Measurements from ENCODE around the gene STIM1. TPM values are rescaled to one million over a fixed set of nuclear protein-coding genes. Genes with fewer than 3 reads are reported as not detected.

The STIM1 gene
- total RNA-seq, 6 experiments from 2014 or later = 36.4 to 48.0 (median 40.5) TPM

- Histone ChIP-seq H3K27ac (peak overlapping the region in 2 of 3 donors; percentile 95 to 99), H3K36me3 (no peaks in the 10 kb centered on the region), H3K27me3 (no peaks in the 10 kb centered on the region), H3K4me3 (peak overlapping the region; percentile 74 to 96 (median 89)), H3K9me3 (no peaks in the 10 kb centered on the region), H3K4me1 (peaks cover 0 to 36% (median 15%) of the 10 kb centered on the region in 4 donors)
- intact Hi-C loops (cut with DNase I) = loop anchor here (5.0 to 10.0 kb wide), 3 partner anchors 80 to 220 kb away; no protein-coding TSS in a partner anchor
- DNase-seq (no peak), ATAC-seq (no peak)
- no peak for TF ChIP-seq POLR2A (IDR thresholded peaks at IDR 0.05)
- TF ChIP-seq, protein P1, sequence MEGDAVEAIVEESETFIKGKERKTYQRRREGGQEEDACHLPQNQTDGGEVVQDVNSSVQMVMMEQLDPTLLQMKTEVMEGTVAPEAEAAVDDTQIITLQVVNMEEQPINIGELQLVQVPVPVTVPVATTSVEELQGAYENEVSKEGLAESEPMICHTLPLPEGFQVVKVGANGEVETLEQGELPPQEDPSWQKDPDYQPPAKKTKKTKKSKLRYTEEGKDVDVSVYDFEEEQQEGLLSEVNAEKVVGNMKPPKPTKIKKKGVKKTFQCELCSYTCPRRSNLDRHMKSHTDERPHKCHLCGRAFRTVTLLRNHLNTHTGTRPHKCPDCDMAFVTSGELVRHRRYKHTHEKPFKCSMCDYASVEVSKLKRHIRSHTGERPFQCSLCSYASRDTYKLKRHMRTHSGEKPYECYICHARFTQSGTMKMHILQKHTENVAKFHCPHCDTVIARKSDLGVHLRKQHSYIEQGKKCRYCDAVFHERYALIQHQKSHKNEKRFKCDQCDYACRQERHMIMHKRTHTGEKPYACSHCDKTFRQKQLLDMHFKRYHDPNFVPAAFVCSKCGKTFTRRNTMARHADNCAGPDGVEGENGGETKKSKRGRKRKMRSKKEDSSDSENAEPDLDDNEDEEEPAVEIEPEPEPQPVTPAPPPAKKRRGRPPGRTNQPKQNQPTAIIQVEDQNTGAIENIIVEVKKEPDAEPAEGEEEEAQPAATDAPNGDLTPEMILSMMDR (IDR thresholded peaks at IDR 0.05) = no peak
- 29% methylated on average over 4 of the region's 7 CpGs for WGBS (ENCODE audit: insufficient coverage, low coverage, low lambda C conversion rate, missing lambda C conversion rate)
Observed at GRCh38 chr11:3854660-3854976, 846 bp upstream of the STIM1 start.

DNA sequence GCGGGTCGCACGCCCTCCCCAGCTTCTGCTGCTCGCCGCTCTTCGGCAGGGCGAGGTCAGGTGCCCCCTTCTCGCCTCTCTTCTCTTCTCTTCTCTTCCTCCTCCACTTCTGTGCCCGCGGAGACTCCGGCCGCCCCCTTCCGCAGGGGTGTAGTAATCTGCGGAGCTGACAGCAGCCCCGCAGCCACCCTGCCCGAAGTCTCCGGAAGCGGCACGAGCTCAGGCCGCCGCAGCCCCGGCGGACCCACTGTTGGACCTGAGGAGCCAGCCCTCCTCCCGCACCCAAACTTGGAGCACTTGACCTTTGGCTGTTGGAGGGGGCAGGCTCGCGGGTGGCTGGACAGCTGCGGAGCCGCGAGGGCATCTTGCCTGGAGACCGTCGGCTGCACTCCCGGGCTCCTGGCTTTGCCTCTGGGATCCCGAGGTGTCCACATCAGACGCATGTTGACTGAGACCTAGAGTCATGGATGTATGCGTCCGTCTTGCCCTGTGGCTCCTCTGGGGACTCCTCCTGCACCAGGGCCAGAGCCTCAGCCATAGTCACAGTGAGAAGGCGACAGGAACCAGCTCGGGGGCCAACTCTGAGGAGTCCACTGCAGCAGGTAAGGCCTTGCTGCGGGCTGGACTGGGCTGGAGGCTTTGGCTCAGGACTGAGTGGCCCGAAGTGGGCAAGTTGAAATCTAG, 486 bp downstream of the STIM1 start:
- ATAC-seq (peak; percentile 23 to 66 (median 50)), DNase-seq (peak; percentile 69 to 83 (median 82))
- 0% methylated on average over 8 of the region's 40 CpGs for WGBS (ENCODE audit: insufficient coverage, low coverage, low lambda C conversion rate, missing lambda C conversion rate)
- H3K27ac ChIP-seq = peak overlapping the region; percentile 94 to 99 (median 95)
- peak overlapping the region; percentile 74 to 96 (median 89) for H3K4me3 ChIP-seq
- intact Hi-C loops (cut with DNase I) = loop anchor here (10.0 kb wide), 2 partner anchors 79 to 219 kb away; no protein-coding TSS in a partner anchor
- no peaks in the 10 kb centered on the region for H3K27me3 ChIP-seq
- peaks cover 0 to 50% (median 20%) of the 10 kb centered on the region in 4 donors for H3K4me1 ChIP-seq
- TF ChIP-seq POLR2A (IDR thresholded peaks at IDR 0.05) = peak; percentile 20
- TF ChIP-seq, protein P1 (IDR thresholded peaks at IDR 0.05) = no peak
- no peaks in the 10 kb centered on the region for H3K9me3 ChIP-seq
- no peaks in the 10 kb centered on the region for H3K36me3 ChIP-seq

- no peaks in the 10 kb centered on the region for H3K27me3 ChIP-seq
- no peak for DNase-seq
- H3K36me3 ChIP-seq = no peaks in the 10 kb centered on the region
- H3K27ac ChIP-seq = peak overlapping the region; percentile 94 to 99 (median 95)
- ATAC-seq = no peak
- H3K9me3 ChIP-seq = no peaks in the 10 kb centered on the region
- intact Hi-C loops (cut with DNase I) = loop anchor here (10.0 kb wide), 2 partner anchors 78 to 218 kb away; no protein-coding TSS in a partner anchor
- TF ChIP-seq POLR2A (IDR thresholded peaks at IDR 0.05) = no peak
- TF ChIP-seq, protein P1 (IDR thresholded peaks at IDR 0.05) = no peak
- H3K4me3 ChIP-seq = peak overlapping the region; percentile 74 to 96 (median 89)
- WGBS (ENCODE audit: insufficient coverage, low coverage, low lambda C conversion rate, missing lambda C conversion rate) = 66% methylated on average over 3 of the region's 5 CpGs
- peaks cover 0 to 57% (median 20%) of the 10 kb centered on the region in 4 donors for H3K4me1 ChIP-seq
Observed at GRCh38 chr11:3856856-3857553, 1.5 kb downstream of the STIM1 start.

- H3K36me3 ChIP-seq = no peaks in the 10 kb centered on the region
- ATAC-seq = no peak
- H3K27me3 ChIP-seq = no peaks in the 10 kb centered on the region
- peak overlapping the region in 1 of 3 donors; percentile 95 for H3K27ac ChIP-seq
- intact Hi-C loops (cut with DNase I) = loop anchor here (10.0 kb wide), 2 partner anchors 77 to 217 kb away; no protein-coding TSS in a partner anchor
- TF ChIP-seq, protein P1 (IDR thresholded peaks at IDR 0.05) = no peak
- no peak for TF ChIP-seq POLR2A (IDR thresholded peaks at IDR 0.05)
- no peak for DNase-seq
- peaks cover 0 to 57% (median 20%) of the 10 kb centered on the region in 4 donors for H3K4me1 ChIP-seq
- no peaks in the 10 kb centered on the region for H3K9me3 ChIP-seq
- peak overlapping the region in 2 of 3 donors; percentile 74 to 89 for H3K4me3 ChIP-seq
Observed at GRCh38 chr11:3857628-3858027, 2.2 kb downstream of the STIM1 start.

All from right lobe of liver (tissue), 6 donors.